Stimulated activated naive CD8-positive, alpha-beta T cell treated with anti-CD3 and anti-CD28 coated beads, Interleukin-15, Interleukin-2, amounts not matched to agents 100 ng/mL and 50 ng/mL, for 24 hours (primary cell): ENCODE measurements around the gene ZNF280B.

ENCODE experiments used
- H3K27ac Mint-ChIP-seq: one replicate; pipeline ENCODE4 v1.8.0; 2021; ENCODE audit warnings: mild to moderate bottlenecking, mixed read lengths
- H3K27me3 Mint-ChIP-seq: one replicate; pipeline ENCODE4 v1.8.0; 2021; ENCODE audit warnings: mixed read lengths
- H3K36me3 Mint-ChIP-seq: one replicate; pipeline ENCODE4 v1.8.0; 2021; ENCODE audit warnings: low read depth, mixed read lengths
- H3K4me1 Mint-ChIP-seq: one replicate; pipeline ENCODE4 v1.8.0; 2021; ENCODE audit warnings: low read depth, mixed read lengths
- H3K4me3 Mint-ChIP-seq: one replicate; pipeline ENCODE4 v1.8.0; 2021; ENCODE audit warnings: mild to moderate bottlenecking, mixed read lengths
- H3K9me3 Mint-ChIP-seq: one replicate; pipeline ENCODE4 v1.8.0; 2021; ENCODE audit warnings: mixed read lengths

ZNF280B gene

DNA sequence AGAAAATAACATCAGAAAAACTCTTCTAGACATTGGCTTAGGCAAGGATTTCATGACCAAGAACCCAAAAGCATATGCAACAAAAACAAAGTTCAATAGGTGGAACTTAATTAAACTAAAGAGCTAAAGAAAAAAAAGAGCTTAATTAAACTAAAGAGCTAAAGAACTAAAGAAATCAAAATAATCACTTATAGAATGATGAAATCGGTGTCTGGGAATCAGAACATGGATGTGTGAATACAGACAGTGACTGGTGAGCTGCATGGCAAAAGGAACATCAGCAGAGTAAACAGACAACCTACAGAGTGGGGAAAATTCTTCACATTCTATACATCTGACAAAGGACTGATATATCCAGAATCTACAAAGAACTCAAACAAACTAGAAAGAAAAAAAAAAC lies 41.4 kb downstream of the ZNF280B start:
- Mint-ChIP-seq H3K4me3 (no peak overlapping the region), H3K27me3 (peaks cover 38% of the 10 kb centered on the region), H3K27ac (no peak overlapping the region), H3K36me3 (peaks cover 4% of the 10 kb centered on the region), H3K4me1 (no peaks in the 10 kb centered on the region), H3K9me3 (peaks cover 10% of the 10 kb centered on the region)

DNA sequence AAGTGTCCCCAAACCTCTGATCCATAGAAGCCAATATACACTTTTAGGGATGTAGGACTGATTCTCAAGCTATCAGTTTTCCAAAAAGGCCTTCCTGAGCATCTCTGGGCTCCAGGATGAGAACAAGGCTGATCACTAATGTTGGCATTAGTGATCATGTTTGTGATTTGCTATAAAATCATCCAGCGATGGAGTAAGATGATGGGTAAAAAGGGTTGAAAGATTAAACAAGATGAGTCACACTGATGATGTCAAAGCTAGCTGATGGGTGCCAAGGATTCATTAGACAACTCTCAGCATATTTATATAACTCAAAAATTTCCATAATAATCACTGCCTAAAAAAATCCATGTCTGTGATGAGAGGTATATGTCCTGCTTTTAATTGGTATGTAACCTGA lies 42.8 kb downstream of the ZNF280B start:
- peaks cover 4% of the 10 kb centered on the region for H3K36me3 Mint-ChIP-seq
- H3K4me1 Mint-ChIP-seq, result no peaks in the 10 kb centered on the region
- no peak overlapping the region for H3K4me3 Mint-ChIP-seq
- H3K27ac Mint-ChIP-seq, result no peak overlapping the region
- H3K9me3 Mint-ChIP-seq, result peaks cover 10% of the 10 kb centered on the region
- peaks cover 47% of the 10 kb centered on the region for H3K27me3 Mint-ChIP-seq

DNA sequence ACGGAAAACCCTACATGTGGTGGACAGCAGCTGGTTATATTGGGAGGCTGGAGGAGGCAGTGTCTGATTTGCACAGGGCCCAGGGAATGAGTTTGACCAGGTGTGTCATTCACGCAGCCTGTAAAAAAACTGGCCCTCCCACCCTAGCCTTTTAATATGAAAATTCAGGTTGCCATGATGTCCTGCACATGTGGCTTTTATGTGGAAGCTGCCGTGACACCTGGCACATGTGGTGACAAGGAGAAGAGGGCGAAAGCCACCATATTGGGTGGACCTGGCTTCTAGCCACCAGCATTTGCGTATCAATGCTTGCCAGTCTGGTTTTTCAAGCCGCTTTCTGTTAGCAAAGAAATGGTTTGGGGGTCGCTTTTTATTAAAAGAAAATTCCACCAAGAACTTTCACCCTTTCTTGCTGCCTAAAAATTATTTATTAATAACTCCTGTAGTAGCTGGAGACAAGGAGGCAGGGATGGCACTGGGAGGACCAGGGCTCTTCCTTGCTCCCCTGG lies 43.4 kb downstream of the ZNF280B start:
- Mint-ChIP-seq H3K9me3 (peaks cover 10% of the 10 kb centered on the region), H3K27me3 (peaks cover 51% of the 10 kb centered on the region), H3K36me3 (peaks cover 7% of the 10 kb centered on the region), H3K4me1 (no peaks in the 10 kb centered on the region), H3K27ac (no peak overlapping the region), H3K4me3 (no peak overlapping the region)

DNA sequence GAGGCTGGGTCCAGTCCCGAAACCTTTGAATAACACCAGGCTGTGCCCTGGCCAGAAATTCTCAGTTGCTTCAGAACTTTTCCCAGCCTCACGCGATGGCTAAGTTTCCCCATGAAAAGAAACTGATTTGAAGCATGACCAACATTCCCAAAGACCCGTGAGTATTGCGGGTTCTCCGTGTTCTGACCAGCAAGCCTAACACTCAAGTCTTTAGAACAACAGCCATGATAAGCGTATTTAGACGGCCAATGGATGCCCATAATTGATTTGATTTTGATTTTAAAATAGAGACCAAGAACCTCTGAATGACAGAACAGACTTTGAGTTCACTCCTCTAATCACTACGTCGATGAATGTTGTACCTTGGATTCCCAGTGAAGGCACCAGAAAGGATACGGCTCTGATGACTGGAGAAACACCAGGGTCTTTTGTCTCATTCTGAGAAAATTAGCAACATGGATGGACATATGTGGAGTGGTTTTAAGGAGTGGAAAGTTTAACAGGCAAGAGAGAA lies 43.9 kb downstream of the ZNF280B start:
- H3K27ac Mint-ChIP-seq, result no peak overlapping the region
- peaks cover 3% of the 10 kb centered on the region for H3K36me3 Mint-ChIP-seq
- H3K4me1 Mint-ChIP-seq, result no peaks in the 10 kb centered on the region
- no peak overlapping the region for H3K4me3 Mint-ChIP-seq
- peaks cover 9% of the 10 kb centered on the region for H3K9me3 Mint-ChIP-seq
- H3K27me3 Mint-ChIP-seq, result peaks cover 46% of the 10 kb centered on the region

GRCh38 chr22:22463855-22464540 lies 44.5 kb downstream of the ZNF280B start:
- no peaks in the 10 kb centered on the region for H3K4me1 Mint-ChIP-seq
- H3K27me3 Mint-ChIP-seq, result peaks cover 45% of the 10 kb centered on the region
- no peak overlapping the region for H3K27ac Mint-ChIP-seq
- H3K4me3 Mint-ChIP-seq, result no peak overlapping the region
- H3K36me3 Mint-ChIP-seq, result peaks cover 6% of the 10 kb centered on the region
- peaks cover 12% of the 10 kb centered on the region for H3K9me3 Mint-ChIP-seq

GRCh38 chr22:22462813-22463567 lies 45.6 kb downstream of the ZNF280B start:
- no peak overlapping the region for H3K27ac Mint-ChIP-seq
- no peak overlapping the region for H3K4me3 Mint-ChIP-seq
- peaks cover 45% of the 10 kb centered on the region for H3K27me3 Mint-ChIP-seq
- H3K36me3 Mint-ChIP-seq, result peaks cover 11% of the 10 kb centered on the region
- no peaks in the 10 kb centered on the region for H3K4me1 Mint-ChIP-seq
- H3K9me3 Mint-ChIP-seq, result peaks cover 17% of the 10 kb centered on the region

DNA sequence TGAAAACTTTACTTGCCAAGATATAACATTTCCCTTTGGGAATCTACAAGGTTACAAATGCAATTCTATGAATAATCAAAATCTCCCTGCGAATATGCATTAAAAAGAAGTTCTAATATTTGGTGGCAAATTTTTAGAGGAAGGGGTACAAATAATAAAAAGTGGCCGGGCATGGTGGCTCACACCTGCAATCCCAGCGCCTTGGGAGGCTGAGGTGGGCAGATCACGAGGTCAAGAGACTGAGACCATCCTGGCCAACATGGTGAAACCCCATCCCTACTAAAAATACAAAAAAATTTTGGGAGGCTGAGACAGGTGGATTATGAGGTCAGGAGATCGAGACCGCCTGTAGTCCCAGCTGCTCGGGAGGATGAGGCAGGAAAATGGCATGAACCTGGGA lies 47.0 kb downstream of the ZNF280B start:
- Mint-ChIP-seq H3K4me1 (no peaks in the 10 kb centered on the region), H3K27me3 (peaks cover 45% of the 10 kb centered on the region), H3K9me3 (peaks cover 22% of the 10 kb centered on the region), H3K4me3 (no peak overlapping the region), H3K36me3 (peaks cover 11% of the 10 kb centered on the region), H3K27ac (no peak overlapping the region)

DNA sequence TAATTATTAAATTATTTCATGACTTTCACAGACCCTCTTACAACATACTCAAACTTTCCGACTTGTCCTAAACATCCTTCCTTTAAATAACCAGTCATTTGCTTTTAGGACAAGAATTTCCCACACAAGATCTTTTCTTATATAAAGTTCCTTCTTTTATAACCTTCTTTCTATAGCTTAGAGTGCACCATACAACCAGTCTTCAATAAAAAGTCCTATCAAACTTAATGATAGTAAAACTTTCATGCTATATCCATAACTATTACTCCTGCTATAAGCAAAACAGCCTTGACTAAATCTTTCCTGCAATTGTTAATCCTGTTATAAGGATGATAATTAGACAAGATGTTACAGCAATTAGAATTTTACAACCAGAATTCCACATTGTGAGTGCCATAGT lies 47.4 kb downstream of the ZNF280B start:
- H3K9me3 Mint-ChIP-seq, result peaks cover 22% of the 10 kb centered on the region
- H3K27me3 Mint-ChIP-seq, result peaks cover 44% of the 10 kb centered on the region
- no peak overlapping the region for H3K4me3 Mint-ChIP-seq
- H3K27ac Mint-ChIP-seq, result no peak overlapping the region
- no peaks in the 10 kb centered on the region for H3K4me1 Mint-ChIP-seq
- peaks cover 11% of the 10 kb centered on the region for H3K36me3 Mint-ChIP-seq

- Mint-ChIP-seq H3K27ac (no peak overlapping the region), H3K36me3 (peaks cover 11% of the 10 kb centered on the region), H3K4me3 (no peak overlapping the region), H3K9me3 (peaks cover 22% of the 10 kb centered on the region), H3K27me3 (peaks cover 40% of the 10 kb centered on the region), H3K4me1 (no peaks in the 10 kb centered on the region)
Observed at GRCh38 chr22:22460635-22461034, 47.9 kb downstream of the ZNF280B start.

GRCh38 chr22:22460060-22460459 lies 48.5 kb downstream of the ZNF280B start:
- H3K4me1 Mint-ChIP-seq, result no peaks in the 10 kb centered on the region

DNA sequence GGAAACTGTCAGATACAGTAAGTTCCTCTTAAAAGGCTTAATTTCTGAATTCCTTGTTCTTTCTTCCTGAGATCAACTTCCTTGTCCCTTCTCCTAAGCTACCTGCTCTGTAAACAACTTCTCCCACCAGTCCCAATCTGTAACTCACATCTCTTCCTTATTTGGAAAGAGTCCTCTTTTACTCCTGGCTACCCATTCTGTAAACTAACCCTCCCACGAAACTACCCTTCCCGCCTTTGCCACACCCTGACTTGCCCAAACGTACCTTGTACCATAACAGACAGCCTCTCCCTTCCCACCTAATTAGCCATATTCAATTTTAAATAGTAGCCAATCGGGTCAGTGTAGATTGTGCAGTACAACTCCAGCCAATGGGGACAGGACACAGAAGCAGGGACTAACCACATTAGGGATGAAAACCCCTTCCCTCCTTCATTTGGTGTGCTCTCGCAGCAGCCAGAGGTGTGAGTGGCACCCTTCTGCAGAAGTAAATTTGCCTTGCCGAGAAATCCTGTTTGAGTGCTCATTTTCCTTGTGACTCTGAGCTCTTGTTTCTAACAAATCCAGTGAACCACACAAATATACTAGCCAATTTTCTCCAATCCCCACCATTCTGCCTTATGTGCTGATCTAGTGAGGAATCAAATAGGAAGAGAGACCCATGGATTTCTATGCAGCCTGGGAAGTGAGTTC lies 49.5 kb downstream of the ZNF280B start:
- Mint-ChIP-seq H3K4me1 (no peaks in the 10 kb centered on the region), H3K36me3 (peaks cover 11% of the 10 kb centered on the region), H3K4me3 (no peak overlapping the region), H3K27me3 (peaks cover 38% of the 10 kb centered on the region), H3K9me3 (peaks cover 22% of the 10 kb centered on the region), H3K27ac (no peak overlapping the region)

More at GRCh38 chr22:22460060-22460459, 48.5 kb downstream of the ZNF280B start:
- Mint-ChIP-seq H3K4me3 (no peak overlapping the region), H3K9me3 (peaks cover 22% of the 10 kb centered on the region), H3K27ac (no peak overlapping the region), H3K27me3 (peaks cover 37% of the 10 kb centered on the region), H3K36me3 (peaks cover 11% of the 10 kb centered on the region)

DNA sequence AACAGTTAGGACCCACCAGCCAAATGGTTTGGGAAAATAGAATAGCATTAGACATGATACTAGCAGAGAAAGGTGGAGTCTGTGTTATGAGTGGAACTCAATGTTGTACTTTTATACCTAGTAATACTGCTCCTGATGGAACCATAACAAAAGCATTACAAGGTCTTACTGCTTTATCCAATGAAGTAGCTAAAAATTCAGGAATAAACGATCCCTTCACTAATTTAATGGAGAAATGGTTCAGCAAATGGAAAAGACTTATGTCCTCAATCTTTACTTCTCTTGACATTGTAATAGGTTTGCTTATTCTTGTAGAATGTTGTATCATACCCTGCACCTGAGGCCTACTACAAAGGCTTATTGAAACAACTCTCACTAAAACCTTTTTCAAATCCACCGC lies 50.2 kb downstream of the ZNF280B start:
- H3K27ac Mint-ChIP-seq, result no peak overlapping the region
- H3K4me3 Mint-ChIP-seq, result no peak overlapping the region
- H3K9me3 Mint-ChIP-seq, result peaks cover 26% of the 10 kb centered on the region
- H3K27me3 Mint-ChIP-seq, result peaks cover 40% of the 10 kb centered on the region
- H3K4me1 Mint-ChIP-seq, result no peaks in the 10 kb centered on the region
- peaks cover 11% of the 10 kb centered on the region for H3K36me3 Mint-ChIP-seq

GRCh38 chr22:22454997-22455396 lies 53.5 kb downstream of the ZNF280B start:
- H3K27me3 Mint-ChIP-seq, result peaks cover 22% of the 10 kb centered on the region
- peaks cover 8% of the 10 kb centered on the region for H3K36me3 Mint-ChIP-seq
- H3K27ac Mint-ChIP-seq, result no peak overlapping the region
- H3K4me1 Mint-ChIP-seq, result peaks cover 8% of the 10 kb centered on the region
- peaks cover 39% of the 10 kb centered on the region for H3K9me3 Mint-ChIP-seq
- H3K4me3 Mint-ChIP-seq, result no peak overlapping the region

DNA sequence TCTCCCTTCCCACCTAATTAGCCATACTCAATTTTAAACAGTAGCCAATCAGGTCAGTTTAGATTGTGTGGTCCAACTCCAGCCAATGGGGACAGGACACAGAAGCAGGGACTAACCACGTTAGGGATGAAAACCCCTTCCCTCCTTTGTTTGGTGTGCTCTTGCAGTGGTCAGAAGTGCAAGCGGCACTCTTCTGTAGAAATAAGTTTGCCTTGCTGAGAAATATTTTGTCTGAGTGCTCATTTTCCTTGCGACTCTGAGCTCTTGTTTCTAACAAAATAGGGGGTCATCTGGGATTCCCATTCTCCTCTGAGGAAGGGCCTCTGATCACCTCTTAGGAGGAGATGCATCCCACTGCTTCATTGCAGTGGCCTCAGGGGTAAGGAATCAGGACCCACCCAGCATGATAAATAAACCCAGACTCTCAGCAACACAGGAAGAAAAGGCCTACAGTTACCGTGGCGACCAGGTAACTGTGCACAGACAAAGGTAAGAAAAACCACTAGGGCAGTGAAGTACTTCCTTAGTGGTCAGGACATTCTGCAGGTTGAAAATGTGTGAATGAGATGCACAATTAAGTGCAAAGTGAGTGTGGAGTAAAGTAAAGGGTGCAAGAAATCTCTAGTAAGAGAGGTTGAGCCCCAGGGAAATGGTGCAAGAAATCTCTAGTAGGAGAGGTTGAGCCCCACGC lies 55.4 kb downstream of the ZNF280B start:
- H3K4me1 Mint-ChIP-seq, result peaks cover 10% of the 10 kb centered on the region
- no peak overlapping the region for H3K4me3 Mint-ChIP-seq
- H3K27ac Mint-ChIP-seq, result no peak overlapping the region
- H3K9me3 Mint-ChIP-seq, result peaks cover 24% of the 10 kb centered on the region
- H3K27me3 Mint-ChIP-seq, result peaks cover 27% of the 10 kb centered on the region
- no peaks in the 10 kb centered on the region for H3K36me3 Mint-ChIP-seq
